ENCODE measurements around the gene METTL22. TPM values are rescaled to one million over a fixed set of nuclear protein-coding genes. Genes with fewer than 3 reads are reported as not detected.

The METTL22 gene
- total RNA-seq, 1 donor from 2014 or later: 13.7 TPM

DNA sequence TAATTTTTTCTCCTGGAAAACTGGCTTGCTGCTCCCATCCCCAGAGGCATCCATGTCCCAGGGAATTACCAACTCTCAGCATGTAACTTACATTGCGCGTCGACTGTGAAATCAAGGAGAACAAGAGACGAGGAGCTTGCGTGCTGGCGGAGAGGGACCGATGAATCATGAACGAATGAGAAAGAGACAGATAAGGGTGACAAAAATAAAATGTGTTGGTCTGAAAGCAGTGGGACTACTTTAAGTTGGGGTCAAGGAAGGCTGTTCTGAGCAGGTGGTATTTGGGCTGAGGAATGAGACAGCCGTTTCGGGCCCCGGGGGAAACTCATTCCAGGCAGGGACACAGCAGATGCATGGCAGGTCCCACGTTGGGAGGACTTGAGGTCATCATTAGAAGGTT is 75.4 kb downstream of the METTL22 start:
- no peak for DNase-seq

DNA sequence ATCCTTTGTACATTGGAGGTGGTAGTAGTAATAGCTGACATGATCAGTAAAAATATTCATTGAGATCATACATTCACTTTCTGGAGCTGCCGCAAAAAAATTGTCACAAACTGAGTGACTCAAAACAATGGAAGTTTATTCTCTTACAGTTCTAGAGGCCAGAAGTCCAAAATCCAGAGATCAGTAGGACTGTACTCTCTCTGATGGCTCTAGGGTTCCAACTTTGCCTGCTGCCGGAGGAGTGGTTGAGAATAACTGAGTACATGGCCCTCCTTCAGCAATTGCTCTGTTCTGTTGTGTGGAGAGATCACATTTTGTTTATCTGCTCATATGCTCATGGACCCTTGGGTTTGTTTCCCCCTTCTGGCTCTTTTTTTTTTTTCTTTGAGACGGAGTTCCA is 76.5 kb downstream of the METTL22 start:
- DNase-seq: no peak

Small RNA genes lying within 50 kb of the gene (small RNA-seq; reads per million reads assigned to genes)
- not detected for gene RN7SL743P

Other genes with a start within 250 kb of the METTL22 start
- not detected for gene TMEM114, start 31.2 kb upstream of the METTL22 start, total RNA-seq
- 86.1 TPM for gene ABAT, start 52.9 kb downstream of the METTL22 start, total RNA-seq
- 5.8 TPM for gene TMEM186, start 175.9 kb downstream of the METTL22 start, total RNA-seq
- gene PMM2, start 176.1 kb downstream of the METTL22 start, total RNA-seq: 6.9 TPM
- gene CARHSP1, start 247.3 kb downstream of the METTL22 start, total RNA-seq: 189 TPM